ENCODE measurements around the gene ARSG.
A peak's percentile ranks its signal among the peaks of the same experiment; 100 is the strongest.

The ARSG gene

DNA sequence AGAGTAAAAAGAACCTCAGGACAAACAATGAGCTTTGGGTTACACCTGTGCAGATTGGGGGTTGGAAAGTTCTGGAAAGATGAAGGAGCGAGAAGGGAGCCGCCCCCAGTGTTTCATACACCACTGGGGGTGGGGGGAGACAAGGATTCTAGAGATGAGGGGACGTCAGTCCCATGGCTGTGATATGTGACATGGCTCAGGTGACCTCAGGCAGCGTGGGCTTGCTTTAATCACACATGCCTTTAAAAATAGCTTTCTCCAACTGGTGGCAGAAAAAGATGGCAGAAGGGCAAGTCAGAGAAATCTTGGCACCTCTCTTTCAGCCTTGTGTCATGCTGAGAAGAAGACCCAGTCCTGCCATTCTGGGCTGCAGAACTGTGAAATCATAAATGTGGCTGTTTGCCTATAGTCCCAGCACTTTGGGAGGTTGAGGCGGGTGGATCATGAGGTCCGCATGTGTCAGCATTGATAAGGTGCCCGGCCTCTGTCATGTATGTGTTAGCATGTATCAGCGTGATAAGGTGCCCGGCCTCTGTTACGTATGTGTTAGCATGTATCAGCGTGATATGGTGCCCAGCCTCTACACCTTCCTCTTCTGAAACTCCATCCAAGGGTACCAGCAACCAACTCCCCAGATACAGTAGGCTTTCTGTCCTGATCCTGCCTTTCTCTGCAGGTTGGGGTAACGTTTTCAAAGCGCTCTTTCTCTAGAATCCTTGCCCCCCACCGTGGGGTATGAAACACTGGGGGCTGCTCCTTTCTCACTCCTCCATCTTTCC lies 141.0 kb downstream of the ARSG start:
- DNase-seq: no peak

DNA sequence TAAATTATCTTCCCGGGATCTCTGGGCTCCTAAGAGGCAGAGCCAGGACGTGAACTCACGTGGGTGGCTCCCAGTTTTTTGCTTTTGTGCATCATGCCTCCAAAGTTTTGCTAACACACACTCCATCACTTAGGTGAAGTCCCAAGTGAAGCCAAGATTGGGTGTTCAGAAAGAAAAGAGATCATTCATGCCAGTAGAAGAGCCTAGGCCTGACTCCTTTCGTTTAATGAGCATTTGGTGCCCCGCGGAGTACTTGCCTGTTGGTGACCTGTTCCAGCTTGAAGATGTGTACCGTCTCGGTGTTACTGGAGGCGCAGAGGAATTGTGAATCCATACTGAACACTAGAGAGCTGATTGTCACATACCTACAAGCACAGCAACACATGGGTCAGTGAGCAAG lies 141.9 kb downstream of the ARSG start:
- DNase-seq: no peak

- no peak for DNase-seq
Observed at GRCh38 chr17:68433911-68434508, 142.7 kb downstream of the ARSG start.

GRCh38 chr17:68435361-68435760 lies 144.1 kb downstream of the ARSG start:
- no peak for DNase-seq

DNA sequence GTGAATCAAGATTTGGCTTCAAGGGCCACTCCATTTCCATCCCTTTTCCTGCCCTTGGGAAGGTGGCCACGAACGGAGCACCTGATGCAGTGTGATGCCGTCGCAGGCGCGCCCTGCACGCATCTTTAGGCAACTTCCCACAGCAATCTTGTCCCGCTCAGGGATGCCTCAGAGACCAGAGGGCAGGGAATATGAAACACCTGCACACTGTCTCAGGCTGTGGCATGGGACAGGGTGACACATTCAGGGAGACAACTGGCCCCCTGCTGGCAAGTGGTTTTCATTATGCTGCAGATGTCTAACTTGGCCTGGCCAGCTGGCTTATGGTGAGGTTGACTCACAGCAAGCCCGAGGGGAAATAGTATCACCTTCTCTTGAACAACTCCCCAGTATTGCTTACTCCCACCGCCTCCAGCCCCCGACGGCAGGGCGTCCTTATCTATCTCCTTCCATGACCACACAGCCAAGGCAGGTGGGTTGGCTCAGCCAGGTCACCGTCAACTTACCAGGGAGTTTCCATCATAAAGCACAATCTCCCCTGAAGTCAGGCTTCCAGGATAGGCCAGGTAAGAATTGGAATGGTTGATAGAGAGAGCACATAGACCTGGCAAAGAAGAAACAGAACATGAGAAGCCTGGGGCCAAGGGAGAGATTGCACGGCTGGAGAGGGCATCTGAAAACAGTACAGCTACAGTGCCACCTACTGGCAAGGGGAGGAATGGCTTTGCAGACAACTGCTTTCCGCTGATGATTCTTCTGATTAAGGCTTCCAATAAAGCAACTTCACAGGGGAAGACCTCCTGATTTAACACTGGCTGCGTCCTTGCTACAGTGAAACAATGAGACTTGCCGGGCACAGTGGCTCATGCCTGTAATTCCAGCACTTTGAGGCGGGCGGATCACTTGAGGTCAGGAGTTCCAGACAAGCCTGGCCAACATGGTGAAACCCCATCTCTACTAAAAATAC lies 144.9 kb downstream of the ARSG start:
- peak; percentile 89 to 96 for DNase-seq

DNA sequence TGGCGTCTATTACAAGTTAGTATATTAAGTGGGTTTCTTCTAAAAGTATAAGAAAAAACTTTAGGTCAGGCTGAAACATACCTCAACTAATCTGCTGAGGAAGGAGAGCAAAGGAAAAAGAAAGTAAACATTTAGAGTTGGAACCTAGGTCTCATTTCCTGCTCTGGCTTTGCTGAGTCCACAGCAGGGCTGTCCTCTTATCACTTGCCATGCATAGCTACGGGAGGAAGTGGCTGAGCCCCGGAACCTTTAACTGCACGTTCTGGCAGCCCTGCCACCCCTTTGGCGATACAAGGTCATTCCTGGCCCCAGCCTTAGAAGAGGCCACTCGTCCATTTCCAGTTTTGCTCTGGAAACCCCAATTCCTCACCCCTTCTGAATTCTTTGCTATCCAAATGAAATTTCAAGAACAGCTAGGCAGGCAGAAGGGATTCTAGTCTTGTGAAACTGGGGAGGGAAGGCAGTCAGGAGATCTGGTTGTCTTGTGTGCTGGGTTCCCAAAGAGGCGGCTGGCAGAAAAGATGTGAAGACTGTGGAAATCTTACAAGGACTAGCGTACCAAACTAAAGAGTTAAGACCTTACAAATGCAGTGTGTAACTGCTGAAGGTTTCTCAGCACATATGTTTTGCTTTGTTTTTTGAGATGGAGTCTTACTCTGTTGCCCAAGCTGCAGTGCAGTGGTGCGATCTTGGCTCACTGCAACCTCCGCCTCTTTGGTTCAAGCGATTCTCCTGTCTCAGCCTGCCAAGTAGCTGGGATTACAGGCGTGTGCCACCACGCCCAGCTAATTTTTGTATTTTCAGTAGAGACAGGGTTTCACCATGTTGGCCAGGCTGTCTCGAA lies 146.9 kb downstream of the ARSG start:
- DNase-seq: peak; percentile 69 to 76

GRCh38 chr17:68439656-68440290 lies 148.5 kb downstream of the ARSG start:
- DNase-seq: no peak

- no peak for DNase-seq
Observed at GRCh38 chr17:68440526-68440925, 149.2 kb downstream of the ARSG start.

- DNase-seq: peak; percentile 78 to 85
Observed at GRCh38 chr17:68441070-68441770, 149.9 kb downstream of the ARSG start.

DNA sequence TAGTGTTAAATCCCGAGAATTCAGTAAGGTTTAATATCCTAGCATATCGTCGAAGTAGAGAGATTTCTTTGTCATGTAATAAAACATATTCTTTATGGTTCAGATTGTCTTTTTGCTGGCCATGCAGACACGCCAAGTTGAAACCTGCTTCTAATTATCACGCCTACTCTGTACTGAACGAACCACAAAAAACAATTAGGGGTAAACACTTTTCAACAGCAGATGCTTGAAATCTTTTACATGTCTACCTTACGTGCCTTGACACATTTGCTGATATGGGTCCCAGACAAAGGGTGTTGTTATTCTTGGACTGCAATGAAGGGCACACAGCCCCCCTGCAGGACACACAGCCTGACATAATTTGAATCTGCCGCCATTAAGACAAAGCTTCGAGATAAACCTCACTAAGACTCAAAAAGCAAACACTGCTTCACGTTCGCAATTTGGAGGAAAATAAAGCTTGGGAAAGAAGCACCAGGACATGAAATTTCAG lies 152.7 kb downstream of the ARSG start:
- no peak for DNase-seq

GRCh38 chr17:68445671-68446070 lies 154.4 kb downstream of the ARSG start:
- no peak for DNase-seq

GRCh38 chr17:68446626-68447041 lies 155.3 kb downstream of the ARSG start:
- no peak for DNase-seq

DNA sequence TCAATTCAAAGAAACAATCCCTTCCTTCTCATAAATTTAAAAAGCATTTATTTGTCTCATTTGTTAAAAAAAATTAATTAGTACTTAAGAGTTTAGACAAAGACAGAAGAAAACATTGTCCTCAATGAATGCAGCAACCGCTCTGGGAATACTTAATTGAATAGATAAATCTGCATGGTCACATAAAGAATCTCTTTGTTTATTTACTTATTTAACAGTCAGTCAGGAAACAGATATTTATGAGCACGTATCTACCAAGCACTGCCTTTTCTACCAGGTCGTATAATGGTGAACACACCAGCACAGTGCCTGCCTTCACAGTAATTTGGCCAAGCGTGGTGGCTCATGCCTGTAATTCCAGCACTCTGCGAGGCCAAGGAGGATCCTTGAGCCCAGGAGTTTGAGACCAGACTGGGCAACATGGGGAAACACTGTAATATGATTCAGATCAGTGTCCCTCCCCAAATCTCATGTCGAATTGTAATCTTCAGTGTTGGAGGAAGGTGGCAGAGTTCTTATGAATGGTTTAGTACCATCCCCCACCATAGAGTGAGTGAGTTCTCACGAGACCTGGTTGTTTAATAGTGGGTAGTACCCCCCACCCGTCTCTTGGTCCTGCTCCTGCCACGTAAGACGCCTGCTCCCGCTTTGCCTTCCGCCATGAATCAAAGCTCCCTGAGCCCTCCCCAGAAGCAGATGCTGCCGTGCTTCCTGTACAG lies 157.9 kb downstream of the ARSG start:
- DNase-seq: no peak

DNA sequence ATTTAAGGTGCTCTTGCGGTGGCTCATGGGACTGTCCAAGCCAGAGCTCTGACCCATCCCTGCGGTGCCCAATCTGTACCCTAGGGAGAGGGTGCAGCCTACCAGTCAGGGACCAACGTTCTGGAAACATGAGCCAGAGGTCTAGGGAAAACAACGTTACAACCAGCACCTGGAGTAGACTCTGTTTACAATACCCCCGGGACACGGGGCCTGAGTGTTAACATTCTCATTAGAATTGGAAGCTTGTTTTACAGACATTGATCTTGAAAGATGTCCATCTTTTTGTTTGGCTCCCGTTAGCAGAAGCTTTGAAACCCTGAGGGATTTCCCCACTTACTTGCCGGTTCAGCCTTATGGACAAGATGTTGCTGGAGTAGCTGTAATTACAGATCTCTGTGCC lies 159.1 kb downstream of the ARSG start:
- DNase-seq: no peak

DNA sequence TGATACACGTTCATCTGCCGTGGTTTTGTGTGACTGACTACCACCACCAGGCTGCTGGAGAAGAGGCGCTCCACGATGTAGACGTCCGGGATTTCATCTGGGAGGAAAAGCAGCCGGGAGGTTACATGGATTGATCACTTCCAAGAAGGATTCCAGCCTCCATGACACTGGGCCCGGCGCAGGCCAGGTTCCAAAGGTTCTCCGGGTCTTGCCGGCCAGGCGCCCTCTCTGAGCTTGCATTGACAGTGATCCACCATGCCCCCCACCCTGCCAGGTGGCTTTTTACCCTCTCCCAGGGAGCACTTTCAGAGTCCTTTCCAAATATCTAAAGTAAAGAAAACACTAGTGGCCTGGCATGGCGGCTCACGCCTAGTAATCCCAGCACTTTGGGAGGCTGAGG lies 159.5 kb downstream of the ARSG start:
- no peak for DNase-seq

- DNase-seq: no peak
Observed at GRCh38 chr17:68451670-68452354, 160.5 kb downstream of the ARSG start.

DNA sequence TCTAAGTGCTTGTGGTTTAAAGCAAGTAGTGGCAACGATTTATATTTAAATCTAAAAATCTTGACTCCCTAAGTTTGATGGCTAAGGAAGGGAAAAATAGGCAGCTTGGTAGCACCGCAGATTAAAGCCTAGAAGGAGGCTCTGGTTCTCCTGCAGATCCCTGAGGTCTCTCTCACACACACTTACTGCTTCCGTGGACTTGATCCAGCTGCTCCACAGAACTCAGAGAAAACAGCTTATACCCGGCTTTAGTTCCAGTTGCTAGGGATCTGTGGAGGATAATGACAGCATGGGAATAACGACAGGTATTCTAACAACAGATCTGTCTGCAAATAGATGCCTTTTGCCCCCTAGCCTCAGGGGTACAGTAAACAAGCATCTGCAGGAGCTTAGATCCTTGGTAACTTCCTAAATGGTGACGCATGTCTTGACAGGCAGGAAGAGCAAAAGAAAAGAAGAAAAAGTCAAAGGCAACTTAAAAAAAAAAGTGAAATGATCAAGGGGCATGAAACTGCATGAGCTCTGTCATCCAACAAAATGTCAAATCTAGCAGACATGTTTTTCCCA lies 161.5 kb downstream of the ARSG start:
- DNase-seq: no peak

DNA sequence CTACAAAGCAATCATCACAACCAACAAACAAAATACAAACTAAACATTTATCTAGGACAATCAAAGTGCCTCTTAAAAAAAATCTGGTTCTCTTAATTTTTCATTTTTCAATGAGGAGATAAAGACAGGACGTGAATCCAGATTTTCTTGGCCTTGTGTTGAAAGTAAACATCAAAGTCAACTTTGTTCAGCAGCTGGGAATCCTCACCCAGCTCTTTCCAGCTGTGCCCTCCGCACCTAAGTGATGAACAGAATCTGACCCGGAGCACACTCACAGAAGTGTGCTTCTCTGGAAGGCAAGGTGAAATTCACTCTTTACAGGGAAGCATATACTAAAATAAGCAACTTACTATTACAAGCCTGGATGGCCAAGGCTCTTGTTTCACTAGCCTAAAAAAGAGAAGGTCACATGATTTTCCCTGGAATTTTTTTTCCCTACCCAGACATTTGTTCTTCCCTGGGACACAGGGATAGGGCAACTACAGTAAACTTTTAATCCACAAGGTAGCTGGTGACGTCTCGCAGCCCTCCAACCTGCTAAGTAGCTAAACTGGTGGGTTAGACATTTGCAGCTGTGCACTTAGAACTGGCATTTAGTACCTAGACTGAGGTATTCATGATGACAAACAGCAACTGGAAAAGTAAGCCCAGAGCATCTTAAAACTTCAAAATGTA lies 162.8 kb downstream of the ARSG start:
- DNase-seq: no peak

- no peak for DNase-seq
Observed at GRCh38 chr17:68455901-68456338, 164.6 kb downstream of the ARSG start.
